Breast epithelium (tissue), 3 donors: ENCODE data around the gene EPHB2.

Experiments used
- POLR2A ChIP-seq: fragments of 450-650 bp; IDR thresholded peaks from one replicate; pipeline ENCODE4 v1.6.1; 2016; ENCODE audit warnings: antibody characterized with exemption, mild to moderate bottlenecking, moderate library complexity
- POLR2AphosphoS5 ChIP-seq, 3 donors: sonication (generic); formaldehyde crosslinking; IDR thresholded peaks; one replicate each; pipeline ENCODE4 v1.6.1; 2017; ENCODE audit warnings: antibody characterized with exemption in 3 of 3
- TF ChIP-seq, protein P1 (sequence below), 3 donors: fragments of 450-650 bp; IDR thresholded peaks; one replicate each; pipeline ENCODE4 v1.5.1; 2016 to 2017; ENCODE audit warnings: antibody characterized with exemption in 3 of 3, mild to moderate bottlenecking in 3 of 3, moderate library complexity in 3 of 3

DNA sequence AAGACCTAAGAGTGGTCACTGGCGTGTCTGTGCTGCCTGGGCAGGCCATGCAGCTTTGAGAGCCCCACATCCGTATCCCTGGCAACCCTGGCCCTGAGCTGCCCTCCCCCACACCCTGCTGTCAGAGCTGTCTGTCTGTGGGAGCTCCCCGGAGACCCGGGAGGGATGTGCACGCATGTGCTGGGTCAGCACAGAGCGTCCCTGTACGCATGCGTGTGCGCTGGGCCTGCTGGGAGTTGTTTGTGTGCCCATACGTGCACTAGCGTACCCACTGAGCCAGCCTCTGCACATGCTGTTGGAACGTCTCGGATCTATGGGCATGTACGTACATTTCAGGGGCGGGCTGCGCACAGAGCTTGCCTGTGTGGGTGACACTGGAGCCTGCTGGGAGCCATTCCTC, 89.3 kb downstream of the EPHB2 start:
- TF ChIP-seq, protein P1, sequence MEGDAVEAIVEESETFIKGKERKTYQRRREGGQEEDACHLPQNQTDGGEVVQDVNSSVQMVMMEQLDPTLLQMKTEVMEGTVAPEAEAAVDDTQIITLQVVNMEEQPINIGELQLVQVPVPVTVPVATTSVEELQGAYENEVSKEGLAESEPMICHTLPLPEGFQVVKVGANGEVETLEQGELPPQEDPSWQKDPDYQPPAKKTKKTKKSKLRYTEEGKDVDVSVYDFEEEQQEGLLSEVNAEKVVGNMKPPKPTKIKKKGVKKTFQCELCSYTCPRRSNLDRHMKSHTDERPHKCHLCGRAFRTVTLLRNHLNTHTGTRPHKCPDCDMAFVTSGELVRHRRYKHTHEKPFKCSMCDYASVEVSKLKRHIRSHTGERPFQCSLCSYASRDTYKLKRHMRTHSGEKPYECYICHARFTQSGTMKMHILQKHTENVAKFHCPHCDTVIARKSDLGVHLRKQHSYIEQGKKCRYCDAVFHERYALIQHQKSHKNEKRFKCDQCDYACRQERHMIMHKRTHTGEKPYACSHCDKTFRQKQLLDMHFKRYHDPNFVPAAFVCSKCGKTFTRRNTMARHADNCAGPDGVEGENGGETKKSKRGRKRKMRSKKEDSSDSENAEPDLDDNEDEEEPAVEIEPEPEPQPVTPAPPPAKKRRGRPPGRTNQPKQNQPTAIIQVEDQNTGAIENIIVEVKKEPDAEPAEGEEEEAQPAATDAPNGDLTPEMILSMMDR (IDR thresholded peaks at IDR 0.05) = no peak
- TF ChIP-seq POLR2A (no peak), POLR2AphosphoS5 (IDR thresholded peaks at IDR 0.05) (no peak)
